Small intestine (tissue), 16 donors: Measurements from ENCODE around the gene MRPL51. TPM values are rescaled to one million over a fixed set of nuclear protein-coding genes. Genes with fewer than 3 reads are reported as not detected.
A peak's percentile ranks its signal among the peaks of the same experiment; 100 is the strongest.

ENCODE experiments used
- DNase-seq, 2 donors: peaks; one replicate each; pipeline versions ENCODE4 v3.0.0 to v3.0.0-alpha.2; 2013
- FAIRE-seq: peaks from 2 replicates; lab custom pipeline; 2012; peaks lifted over from hg19 to GRCh38; lab: Jason Lieb, UNC
- H3K27ac ChIP-seq, 3 donors: one replicate each; pipeline ENCODE4 v1.5.1; 2013; ENCODE audit warnings: low read length in 2 of 3, mild to moderate bottlenecking in 2 of 3, control low read depth in 1 of 3, inconsistent platforms in 1 of 3, low read depth in 1 of 3, moderate library complexity in 1 of 3
- H3K27me3 ChIP-seq, 3 donors: one replicate each; pipeline ENCODE4 v1.6.1; 2013; ENCODE audit warnings: low read length in 3 of 3, inconsistent platforms in 1 of 3; ENCODE audit not compliant: control insufficient read depth in 3 of 3, insufficient read depth in 3 of 3
- H3K36me3 ChIP-seq, 3 donors: one replicate each; pipeline ENCODE4 v1.6.1; 2013; ENCODE audit warnings: low read length in 3 of 3, inconsistent platforms in 1 of 3, low read depth in 1 of 3, mild to moderate bottlenecking in 1 of 3, moderate library complexity in 1 of 3; ENCODE audit not compliant: control insufficient read depth in 3 of 3, insufficient read depth in 2 of 3
- H3K4me1 ChIP-seq, 3 donors: one replicate each; pipeline ENCODE4 v1.6.1; 2013; ENCODE audit warnings: low read length in 2 of 3, inconsistent platforms in 1 of 3, low read depth in 1 of 3, mild to moderate bottlenecking in 1 of 3, moderate library complexity in 1 of 3; ENCODE audit not compliant: control insufficient read depth in 3 of 3, insufficient read depth in 2 of 3
- H3K4me3 ChIP-seq, 3 donors: one replicate each; pipeline ENCODE4 v1.5.1; 2013; ENCODE audit warnings: low read length in 3 of 3, control low read depth in 1 of 3, inconsistent platforms in 1 of 3, low read depth in 1 of 3, mild to moderate bottlenecking in 1 of 3, moderate library complexity in 1 of 3
- H3K9me3 ChIP-seq, 2 donors: one replicate each; pipeline ENCODE4 v1.6.1; 2013; ENCODE audit warnings: low read depth in 1 of 2, low read length in 1 of 2; ENCODE audit not compliant: control insufficient read depth in 2 of 2, insufficient read depth in 1 of 2
- WGBS, 3 donors: extraction: QIAGEN DNeasy Blood & Tissue Kit; methylation state at CpG; one replicate each; pipeline ENCODE4 v1.1.7; 2013; 5-methylcytosine and 5-hydroxymethylcytosine counted together
- long read RNA-seq, 10 donors: transcript quantifications; one replicate each; lab custom pipeline, GENCODE V29; 2026
- polyA plus RNA-seq, 4 donors: library from polyadenylated mRNA; stranded (reverse) in 3 of 4; unstranded in 1 of 4; fragments of 200-250 nt in 3 of 4; fragments of 120-200 nt in 1 of 4; gene quantifications; one replicate each; pipeline versions ENCODE4 v1.2.1 to v1.2.3, GENCODE V29; 2013
- donor health status: healthy with polysubstance abuse.
- donor health status: control.
- donor health status: control.
- donor health status: Bipolar disorder and iron deficiency.
- donor health status: healthy.

MRPL51 gene
- polyA plus RNA-seq: 100 to 1,000 TPM in 2 of 4 donors, 10 to 100 TPM in 2; 88.1 to 126 (median 94.8) TPM
- long read RNA-seq, donor 1, transcript MRPL51-201 (3 exons, 1,234 nt): major isoform, 167 of 7,038 reads
- long read RNA-seq, donor 1, transcript MRPL51-205 (3 exons, 814 nt): minor isoform, 11 of 7,038 reads
- long read RNA-seq, donor 1, partial matches to known transcripts: 6,573 of 7,038 reads
- long read RNA-seq, donor 1, other reads (novel, unspliced or antisense): 278 of 7,038 reads
- long read RNA-seq, donor 2, transcript MRPL51-201 (3 exons, 1,234 nt): major isoform, 40 of 51 reads
- long read RNA-seq, donor 2, partial matches to known transcripts: 8 of 51 reads
- long read RNA-seq, donor 2, other reads (novel, unspliced or antisense): 0 of 51 reads
- long read RNA-seq, donor 3, transcript MRPL51-201 (3 exons, 1,234 nt): major isoform, 75 of 95 reads
- long read RNA-seq, donor 3, partial matches to known transcripts: 12 of 95 reads
- long read RNA-seq, donor 3, other reads (novel, unspliced or antisense): 0 of 95 reads
- long read RNA-seq, donor 4, partial matches to known transcripts: 0 of 4 reads
- long read RNA-seq, donor 4, other reads (novel, unspliced or antisense): 0 of 4 reads
- long read RNA-seq, donor 5, transcript MRPL51-201 (3 exons, 1,234 nt): major isoform, 16 of 18 reads
- long read RNA-seq, donor 5, partial matches to known transcripts: 0 of 18 reads
- long read RNA-seq, donor 5, other reads (novel, unspliced or antisense): 0 of 18 reads
- long read RNA-seq, donor 6, transcript MRPL51-201 (3 exons, 1,234 nt): major isoform, 47 of 57 reads
- long read RNA-seq, donor 6, partial matches to known transcripts: 0 of 57 reads
- long read RNA-seq, donor 6, other reads (novel, unspliced or antisense): 0 of 57 reads
- long read RNA-seq, donor 7: 0 reads
- long read RNA-seq, donor 8, transcript MRPL51-201 (3 exons, 1,234 nt): major isoform, 13 of 14 reads
- long read RNA-seq, donor 8, partial matches to known transcripts: 0 of 14 reads
- long read RNA-seq, donor 8, other reads (novel, unspliced or antisense): 0 of 14 reads
- long read RNA-seq, donor 9, transcript MRPL51-201 (3 exons, 1,234 nt): major isoform, 22 of 25 reads
- long read RNA-seq, donor 9, partial matches to known transcripts: 0 of 25 reads
- long read RNA-seq, donor 9, other reads (novel, unspliced or antisense): 0 of 25 reads
- long read RNA-seq, donor 10, transcript MRPL51-201 (3 exons, 1,234 nt): major isoform, 95 of 128 reads
- long read RNA-seq, donor 10, partial matches to known transcripts: 22 of 128 reads
- long read RNA-seq, donor 10, other reads (novel, unspliced or antisense): 0 of 128 reads

GRCh38 chr12:6492838-6493496 is at the start of gene MRPL51:
MRPL51 (minus strand) TSS chr12:6493262; CDS start chr12:6493136, 126 bp downstream.
- FAIRE-seq: no peak

GRCh38 chr12:6542209-6543009 is 49.3 kb upstream of the MRPL51 start:
- H3K9me3 ChIP-seq: no peaks in the 10 kb centered on the region
- WGBS, 3 donors: 15 to 55% (median 47%) methylated on average over 13 of the region's 13 CpGs
- H3K4me1 ChIP-seq: peaks cover 3 to 34% (median 5%) of the 10 kb centered on the region in 3 donors
- H3K27me3 ChIP-seq: no peaks in the 10 kb centered on the region
- H3K27ac ChIP-seq: peak overlapping the region; percentile 79 to 93 (median 93)
- FAIRE-seq (no peak), DNase-seq (peak; percentile 96 to 97)
- peak overlapping the region in 1 of 3 donors; percentile 1 for H3K4me3 ChIP-seq
- peaks cover 6 to 47% (median 10%) of the 10 kb centered on the region in 3 donors for H3K36me3 ChIP-seq

More at GRCh38 chr12:6492838-6493496, at the start of gene MRPL51:
- Histone ChIP-seq H3K4me1 (peaks cover 7 to 22% (median 7%) of the 10 kb centered on the region in 3 donors), H3K36me3 (peaks cover 5 to 21% (median 6%) of the 10 kb centered on the region in 3 donors), H3K9me3 (no peaks in the 10 kb centered on the region), H3K27me3 (no peaks in the 10 kb centered on the region), H3K4me3 (peak within 1 kb of the TSS; percentile 53 to 77 (median 59)), H3K27ac (peak within 1 kb of the TSS; percentile 77 to 99 (median 95))
- WGBS, 3 donors: 0 to 1% (median 1%) methylated on average over 37 to 39 of the region's 39 CpGs
- DNase-seq: peak; percentile 96 to 98

- Histone ChIP-seq H3K27me3 (no peaks in the 10 kb centered on the region), H3K27ac (peak overlapping the region; percentile 79 to 93 (median 93)), H3K9me3 (no peaks in the 10 kb centered on the region), H3K4me3 (no peak overlapping the region), H3K36me3 (peaks cover 11 to 53% (median 18%) of the 10 kb centered on the region in 3 donors), H3K4me1 (peaks cover 3 to 37% (median 5%) of the 10 kb centered on the region in 3 donors)
- DNase-seq (peak; percentile 24 to 25), FAIRE-seq (no peak)
- WGBS, 3 donors: 61 to 74% (median 66%) methylated on average over 25 to 26 of the region's 26 CpGs
Measured at GRCh38 chr12:6541371-6542165, 48.5 kb upstream of the MRPL51 start.

- peaks cover 3 to 50% (median 9%) of the 10 kb centered on the region in 3 donors for H3K4me1 ChIP-seq
- H3K36me3 ChIP-seq: peaks cover 12 to 63% (median 20%) of the 10 kb centered on the region in 3 donors
- peak overlapping the region; percentile 79 to 93 (median 93) for H3K27ac ChIP-seq
- FAIRE-seq (no peak), DNase-seq (peak; percentile 96)
- no peaks in the 10 kb centered on the region for H3K9me3 ChIP-seq
- WGBS, 3 donors: 10 to 18% (median 16%) methylated on average over 34 to 35 of the region's 35 CpGs
- no peaks in the 10 kb centered on the region for H3K27me3 ChIP-seq
- peak overlapping the region in 1 of 3 donors; percentile 16 for H3K4me3 ChIP-seq
Measured at GRCh38 chr12:6540181-6540877, 47.3 kb upstream of the MRPL51 start.

GRCh38 chr12:6539707-6540134 is 46.7 kb upstream of the MRPL51 start:
- Histone ChIP-seq H3K4me3 (no peak overlapping the region), H3K9me3 (no peaks in the 10 kb centered on the region), H3K27ac (peak overlapping the region; percentile 79 to 93 (median 93)), H3K36me3 (peaks cover 12 to 68% (median 20%) of the 10 kb centered on the region in 3 donors), H3K27me3 (no peaks in the 10 kb centered on the region), H3K4me1 (peaks cover 3 to 50% (median 9%) of the 10 kb centered on the region in 3 donors)
- WGBS, 3 donors: 45 to 69% (median 60%) methylated on average over 14 of the region's 14 CpGs
- FAIRE-seq (no peak), DNase-seq (peak in 1 of 2 donors; percentile 29)

GRCh38 chr12:6539314-6539682 is 46.2 kb upstream of the MRPL51 start:
- no peaks in the 10 kb centered on the region for H3K9me3 ChIP-seq
- H3K27ac ChIP-seq: peak overlapping the region in 2 of 3 donors; percentile 79 to 93
- peaks cover 3 to 50% (median 9%) of the 10 kb centered on the region in 3 donors for H3K4me1 ChIP-seq
- WGBS, 3 donors: 76 to 77% (median 76%) methylated on average over 5 of the region's 5 CpGs
- no peak for FAIRE-seq
- no peak for DNase-seq
- H3K36me3 ChIP-seq: peaks cover 12 to 65% (median 20%) of the 10 kb centered on the region in 3 donors
- no peak overlapping the region for H3K4me3 ChIP-seq
- H3K27me3 ChIP-seq: no peaks in the 10 kb centered on the region
